GM12878 (cell line): ENCODE data around the gene ZBTB38. TPM values are rescaled to one million over a fixed set of nuclear protein-coding genes. Genes with fewer than 3 reads are reported as not detected.
A peak's percentile ranks its signal among the peaks of the same experiment; 100 is the strongest.

Experiments
- ATAC-seq: fragments of 200-7000 bp; cut with Tn5 transposase; 3 replicates; pipeline ENCODE4 v1.9.1; 2020; ENCODE audit warnings: mild to moderate bottlenecking, moderate library complexity
- BruUV-seq: library from RNA; stranded (reverse); fragments of 400-500 nt; replicated peaks from 2 replicates; lab custom pipeline; 2021; lab: Mats Ljungman, UMichigan
- CTCF ChIA-PET: fragments of 300-600 bp; sonication (Branson Sonifier 250); formaldehyde crosslinking; extraction: SDS; loops from one replicate; lab custom pipeline; 2021; ENCODE audit warnings: inconsistent platforms; lab: Yijun Ruan, JAX
- POLR2A ChIA-PET: fragments of 350-600 bp; formaldehyde crosslinking; extraction: SDS; loops from one replicate; lab custom pipeline; 2021; ENCODE audit warnings: inconsistent platforms; lab: Charles Lee
- RAD21 ChIA-PET: fragments of 300-600 bp; sonication (Branson Sonifier 250); formaldehyde crosslinking; loops from one replicate; lab custom pipeline; 2023; ENCODE audit warnings: antibody characterized with exemption; ENCODE audit not compliant: unreplicated experiment; lab: Charles Lee
- SMC1A ChIA-PET: fragments of 300-600 bp; sonication (Branson Sonifier 250); formaldehyde crosslinking; loops from one replicate; lab custom pipeline; 2023; ENCODE audit not compliant: unreplicated experiment, uncharacterized antibody; lab: Charles Lee
- DNase-seq: peaks from one replicate; pipeline ENCODE4 v3.0.0-alpha.2; 2011; ENCODE audit warnings: low read depth, low spot score
- FAIRE-seq: peaks from 3 replicates; lab custom pipeline; 2011; peaks lifted over from hg19 to GRCh38; lab: Jason Lieb, UNC
- H2AFZ ChIP-seq: 2 replicates; pipeline ENCODE4 v1.6.0; 2011; ENCODE audit warnings: low read depth, low read length, control low read depth; ENCODE audit not compliant: control insufficient read depth
- H3K27ac ChIP-seq: 2 replicates; pipeline ENCODE4 v1.5.1; 2011; ENCODE audit warnings: control low read depth; ENCODE audit not compliant: control insufficient read depth, insufficient read depth
- H3K27me3 ChIP-seq, 2 experiments: replicated peaks in 1 of 2; 2 replicates each; pipeline versions ENCODE4 v1.6.0 to v1.6.1; 2011; ENCODE audit warnings: low read length in 1 of 2; ENCODE audit not compliant: control insufficient read depth in 2 of 2, insufficient read depth in 2 of 2
- H3K36me3 ChIP-seq, 2 experiments: 2 replicates each; pipeline ENCODE4 v1.5.1; 2011; ENCODE audit warnings: low read length in 1 of 2; ENCODE audit not compliant: control insufficient read depth in 2 of 2, insufficient read depth in 2 of 2
- H3K4me1 ChIP-seq: 2 replicates; pipeline ENCODE4 v1.6.1; 2011; ENCODE audit warnings: mild to moderate bottlenecking, low read length, moderate library complexity, mixed read lengths; ENCODE audit not compliant: control insufficient read depth, insufficient read depth
- H3K4me2 ChIP-seq: 2 replicates; pipeline ENCODE4 v1.6.0; 2011; ENCODE audit warnings: control low read depth; ENCODE audit not compliant: control insufficient read depth, insufficient read depth
- H3K4me3 ChIP-seq: fragments of 200-600 bp; sonication (generic); 2 replicates; pipeline ENCODE4 v1.5.1; 2016
- H3K79me2 ChIP-seq: 2 replicates; pipeline ENCODE4 v1.6.0; 2011; ENCODE audit warnings: low read length; ENCODE audit not compliant: control insufficient read depth, insufficient read depth
- H3K9ac ChIP-seq: 2 replicates; pipeline ENCODE4 v1.8.0; 2011; ENCODE audit warnings: low read length, control low read depth, mixed read lengths; ENCODE audit not compliant: control insufficient read depth, insufficient read depth
- H3K9me3 ChIP-seq: replicated peaks from 3 replicates; pipeline ENCODE4 v1.5.1; 2011; ENCODE audit warnings: mild to moderate bottlenecking, low read length; ENCODE audit not compliant: control insufficient read depth, insufficient read depth
- H4K20me1 ChIP-seq: 2 replicates; pipeline ENCODE4 v1.6.0; 2011; ENCODE audit not compliant: control insufficient read depth, insufficient read depth
- ATF7 ChIP-seq: fragments of 450-650 bp; IDR thresholded peaks from 2 replicates; pipeline ENCODE4 v1.6.1; 2016; ENCODE audit warnings: low read depth, mild to moderate bottlenecking
- BHLHE40 ChIP-seq, 2 experiments: fragments of 450-650 bp in 1 of 2; IDR thresholded peaks; 2 replicates each; pipeline ENCODE4 v1.6.1; 2011 to 2017; ENCODE audit warnings: low read depth in 2 of 2, borderline replicate concordance in 1 of 2, improper control_type of control experiment in 1 of 2, low read length in 1 of 2, mild to moderate bottlenecking in 1 of 2
- CREB1 ChIP-seq: IDR thresholded peaks from 2 replicates; pipeline ENCODE4 v1.6.1; 2012; ENCODE audit warnings: low read depth, mild to moderate bottlenecking, inconsistent platforms
- LARP7 ChIP-seq: fragments of 450-650 bp; IDR thresholded peaks from 2 replicates; pipeline ENCODE4 v1.6.1; 2017; ENCODE audit warnings: mild to moderate bottlenecking
- RAD51 ChIP-seq: fragments of 450-650 bp; IDR thresholded peaks from 2 replicates; pipeline ENCODE4 v1.6.1; 2016; ENCODE audit warnings: moderate library complexity, mild to moderate bottlenecking, inconsistent platforms
- RUNX3 ChIP-seq: IDR thresholded peaks from 2 replicates; pipeline ENCODE4 v1.6.1; 2012; ENCODE audit warnings: low read length, inconsistent platforms
- SMAD1 ChIP-seq: fragments of 450-650 bp; IDR thresholded peaks from 2 replicates; pipeline ENCODE4 v1.6.1; 2018; ENCODE audit warnings: mild to moderate bottlenecking, low read depth; ENCODE audit not compliant: partially characterized antibody
- SMC3 ChIP-seq: IDR thresholded peaks from 2 replicates; pipeline ENCODE4 v1.6.1; 2011; ENCODE audit warnings: low read length, improper control_type of control experiment, borderline replicate concordance
- SPI1 ChIP-seq: IDR thresholded peaks from 2 replicates; pipeline ENCODE4 v1.6.1; 2011; ENCODE audit warnings: low read depth, mild to moderate bottlenecking, low read length, moderate library complexity, borderline replicate concordance; ENCODE audit not compliant: insufficient read depth
- WRNIP1 ChIP-seq: IDR thresholded peaks from 2 replicates; pipeline ENCODE4 v1.6.1; 2011; ENCODE audit warnings: low read depth, low read length, improper control_type of control experiment, borderline replicate concordance
- WGBS: methylation state at CpG from one replicate; pipeline ENCODE4 v1.1.6; 2016; ENCODE audit warnings: low lambda C conversion rate; ENCODE audit not compliant: insufficient replicate concordance, insufficient coverage; ENCODE audit errors: missing lambda C conversion rate; 5-methylcytosine and 5-hydroxymethylcytosine counted together
- in situ Hi-C: fragments of 300-500 bp; cut with MboI; formaldehyde crosslinking; loops from 9 replicates; pipeline ENCODE4 v1.14.3; 2018; ENCODE audit warnings: mixed read lengths
- intact Hi-C: fragments of 100-400 bp; cut with micrococcal nuclease; formaldehyde crosslinking; loops from one replicate; pipeline ENCODE4 v1.14.2; 2022; ENCODE audit not compliant: unreplicated experiment
- polyA plus RNA-seq, 11 experiments: library from polyadenylated mRNA; depleted of rRNA in 4 of 11; unstranded in 6 of 11; stranded (reverse) in 5 of 11; fragments of >200 nt; fragmentation: Nextera tagmentation in 4 of 11; fragmentation: Illumina TruSeq in 1 of 11; extraction: Ambion mirVana in 4 of 11; extraction: Trizol in 1 of 11; gene quantifications; 1 replicate in 1 of 11; 2 replicates in 10 of 11; pipeline versions ENCODE4 v1.2.1 to v1.2.3, GENCODE V29; 2011 to 2016; ENCODE audit warnings: inconsistent platforms in 2 of 11, missing spikeins in 2 of 11, low read depth in 1 of 11
- total RNA-seq, 4 experiments: library from RNA; depleted of rRNA in 3 of 4; stranded (reverse); fragments of >200 nt in 3 of 4; fragmentation: Illumina TruSeq in 1 of 4; extraction: Trizol in 1 of 4; gene quantifications; 2 replicates each; pipeline versions ENCODE4 v1.2.1 to v1.2.3, GENCODE V29; 2013 to 2021
- TF ChIP-seq, protein P1 (sequence below): IDR thresholded peaks from 2 replicates; pipeline ENCODE4 v1.6.1; 2011; ENCODE audit warnings: mild to moderate bottlenecking, low read depth, low read length, moderate library complexity; ENCODE audit not compliant: insufficient replicate concordance
- TF ChIP-seq, protein P2 (sequence below): fragments of 450-650 bp; IDR thresholded peaks from 2 replicates; pipeline ENCODE4 v1.6.1; 2014; ENCODE audit warnings: mild to moderate bottlenecking
- TF ChIP-seq, protein P3 (sequence below): fragments of 450-650 bp; IDR thresholded peaks from 2 replicates; pipeline ENCODE4 v1.6.1; 2016; ENCODE audit warnings: mild to moderate bottlenecking

The ZBTB38 gene
- total and polyA plus RNA-seq, 10 of the 15 experiments (the other 5 are each of a cell fraction or from before 2014, with no cell fraction given): 34.2 to 115 (median 88.6) TPM

DNA sequence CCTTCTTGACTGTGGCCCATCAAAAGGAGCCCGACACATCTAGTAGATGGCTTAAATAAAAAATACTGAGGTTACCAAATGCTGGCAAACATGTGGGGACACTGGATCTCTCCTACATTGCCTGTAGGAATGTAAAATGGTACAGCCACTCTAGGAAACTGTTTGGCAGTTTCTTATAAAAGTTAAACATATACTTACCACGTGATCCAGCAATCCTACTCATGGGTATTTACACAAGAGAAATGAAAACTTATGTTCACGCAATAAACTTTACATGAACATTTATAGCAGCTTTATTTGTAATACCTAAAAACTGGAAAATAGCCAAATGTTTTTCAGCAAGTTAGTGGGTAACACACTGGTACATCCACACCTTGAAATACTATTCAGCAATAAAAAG lies 9.1 kb downstream of the ZBTB38 start (continued):
- TF ChIP-seq RAD51 (no peak), SPI1 (no peak), CREB1 (no peak), ATF7 (no peak), SMAD1 (no peak), SMC3 (no peak), BHLHE40 (IDR thresholded peaks at IDR 0.05; ENCODE audit: borderline replicate concordance in 1 of 2, low read depth in 2 of 2, low read length in 1 of 2) (no peak)
- TF ChIP-seq, protein P1, sequence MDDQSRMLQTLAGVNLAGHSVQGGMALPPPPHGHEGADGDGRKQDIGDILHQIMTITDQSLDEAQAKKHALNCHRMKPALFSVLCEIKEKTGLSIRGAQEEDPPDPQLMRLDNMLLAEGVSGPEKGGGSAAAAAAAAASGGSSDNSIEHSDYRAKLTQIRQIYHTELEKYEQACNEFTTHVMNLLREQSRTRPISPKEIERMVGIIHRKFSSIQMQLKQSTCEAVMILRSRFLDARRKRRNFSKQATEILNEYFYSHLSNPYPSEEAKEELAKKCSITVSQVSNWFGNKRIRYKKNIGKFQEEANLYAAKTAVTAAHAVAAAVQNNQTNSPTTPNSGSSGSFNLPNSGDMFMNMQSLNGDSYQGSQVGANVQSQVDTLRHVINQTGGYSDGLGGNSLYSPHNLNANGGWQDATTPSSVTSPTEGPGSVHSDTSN: no peak
- TF ChIP-seq, protein P2, sequence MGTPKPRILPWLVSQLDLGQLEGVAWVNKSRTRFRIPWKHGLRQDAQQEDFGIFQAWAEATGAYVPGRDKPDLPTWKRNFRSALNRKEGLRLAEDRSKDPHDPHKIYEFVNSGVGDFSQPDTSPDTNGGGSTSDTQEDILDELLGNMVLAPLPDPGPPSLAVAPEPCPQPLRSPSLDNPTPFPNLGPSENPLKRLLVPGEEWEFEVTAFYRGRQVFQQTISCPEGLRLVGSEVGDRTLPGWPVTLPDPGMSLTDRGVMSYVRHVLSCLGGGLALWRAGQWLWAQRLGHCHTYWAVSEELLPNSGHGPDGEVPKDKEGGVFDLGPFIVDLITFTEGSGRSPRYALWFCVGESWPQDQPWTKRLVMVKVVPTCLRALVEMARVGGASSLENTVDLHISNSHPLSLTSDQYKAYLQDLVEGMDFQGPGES: no peak

DNA sequence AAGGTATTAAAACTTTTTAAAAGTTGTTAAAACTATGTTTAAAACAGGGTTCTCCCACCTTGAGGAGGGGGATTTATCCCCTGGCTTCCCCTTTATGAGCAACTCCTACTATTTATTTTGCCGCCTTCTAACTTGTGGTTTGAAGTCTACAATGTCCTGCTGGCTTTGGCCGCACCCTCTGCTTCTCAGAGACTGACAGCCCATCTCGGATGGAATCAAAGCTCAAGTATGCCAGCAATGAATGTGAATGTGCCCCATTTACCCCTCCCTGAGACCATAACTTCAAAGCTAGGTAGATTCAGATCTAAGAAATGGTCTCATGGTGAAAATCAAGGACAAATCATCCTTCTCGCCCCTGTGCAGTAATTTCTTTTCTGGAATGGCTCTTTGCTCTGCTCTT lies 10.3 kb downstream of the ZBTB38 start:
- peaks cover 86% of the 10 kb centered on the region for H3K4me1 ChIP-seq
- ATAC-seq (no peak), DNase-seq (no peak), FAIRE-seq (no peak)
- H4K20me1 ChIP-seq: no peaks in the 10 kb centered on the region
- H3K79me2 ChIP-seq: peaks cover 41% of the 10 kb centered on the region
- no TSS peak for BruUV-seq
- no peaks in the 10 kb centered on the region for H3K36me3 ChIP-seq
- CTCF ChIA-PET: interaction anchor here (0.8 to 2.6 kb wide), 8 partner anchors 8 to 75 kb away, joined by 3 to 17 read pairs (median 10); no protein-coding TSS in a partner anchor
- POLR2A ChIA-PET: interaction anchor here (1.0 to 18.5 kb wide), 9 partner anchors 7 to 50 kb away, joined by 3 to 453 read pairs (median 6); no protein-coding TSS in a partner anchor
- peak overlapping the region; percentile 94 for H3K27ac ChIP-seq
- H3K27me3 ChIP-seq: no peaks in the 10 kb centered on the region
- intact Hi-C loops (no loop called here), in situ Hi-C loops (no loop called here)
- no peaks in the 10 kb centered on the region; the same call in 2 of the 3 replicates for H3K9me3 ChIP-seq
- TF ChIP-seq, protein P3, sequence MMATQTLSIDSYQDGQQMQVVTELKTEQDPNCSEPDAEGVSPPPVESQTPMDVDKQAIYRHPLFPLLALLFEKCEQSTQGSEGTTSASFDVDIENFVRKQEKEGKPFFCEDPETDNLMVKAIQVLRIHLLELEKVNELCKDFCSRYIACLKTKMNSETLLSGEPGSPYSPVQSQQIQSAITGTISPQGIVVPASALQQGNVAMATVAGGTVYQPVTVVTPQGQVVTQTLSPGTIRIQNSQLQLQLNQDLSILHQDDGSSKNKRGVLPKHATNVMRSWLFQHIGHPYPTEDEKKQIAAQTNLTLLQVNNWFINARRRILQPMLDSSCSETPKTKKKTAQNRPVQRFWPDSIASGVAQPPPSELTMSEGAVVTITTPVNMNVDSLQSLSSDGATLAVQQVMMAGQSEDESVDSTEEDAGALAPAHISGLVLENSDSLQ: peak; percentile 43; the same call in 1 of the 2 replicates
- TF ChIP-seq LARP7 (no peak), SMC3 (no peak), RUNX3 (peak; percentile 21; the same call in 1 of the 2 replicates), WRNIP1 (no peak)
- WGBS: 50% methylated on average over 4 of the region's 4 CpGs
- peak overlapping the region; percentile 64 for H3K4me2 ChIP-seq
- H2AFZ ChIP-seq: no peak overlapping the region
- RAD21 ChIA-PET: interaction anchor here (0.7 to 14.4 kb wide), 9 partner anchors 11 to 182 kb away, joined by 3 to 387 read pairs (median 6); no protein-coding TSS in a partner anchor
- H3K9ac ChIP-seq: peak overlapping the region; percentile 68
- SMC1A ChIA-PET: interaction anchor here (1.0 to 19.8 kb wide), 11 partner anchors 9 to 62 kb away, joined by 3 to 573 read pairs (median 15); no protein-coding TSS in a partner anchor
- no peak overlapping the region; the same call in 1 of the 2 replicates for H3K4me3 ChIP-seq
